AG10803 (cell line): Measurements from ENCODE around the gene WASF3.
"Not testable (repeated sequence)": the region's sequence is repeated elsewhere in the genome, so short reads cannot be mapped to it uniquely, and the experiment has no call there.

ENCODE experiments used
- DNase-seq: peaks from one replicate; pipeline ENCODE4 v3.0.0; 2010; ENCODE audit warnings: low read depth
- H3K4me3 ChIP-seq: 2 replicates; pipeline ENCODE4 v1.5.1; 2011; ENCODE audit warnings: mild to moderate bottlenecking, low read length, control low read depth
- CTCF ChIP-seq: conservative IDR thresholded peaks from 2 replicates; pipeline ENCODE4 v1.5.1; 2011; ENCODE audit warnings: mild to moderate bottlenecking, low read length, control low read depth, inconsistent platforms

The WASF3 gene

GRCh38 chr13:26621731-26622401 is 64.4 kb downstream of the WASF3 start:
- no peak for TF ChIP-seq CTCF
- H3K4me3 ChIP-seq: no peak overlapping the region
- DNase-seq: no peak

GRCh38 chr13:26623125-26623524 is 65.6 kb downstream of the WASF3 start:
- TF ChIP-seq CTCF: no peak
- DNase-seq: no peak

GRCh38 chr13:26624572-26624971 is 67.1 kb downstream of the WASF3 start:
- DNase-seq: no peak
- no peak overlapping the region for H3K4me3 ChIP-seq
- TF ChIP-seq CTCF: no peak

More at GRCh38 chr13:26623125-26623524, 65.6 kb downstream of the WASF3 start:
- no peak overlapping the region for H3K4me3 ChIP-seq

GRCh38 chr13:26626271-26626670 is 68.8 kb downstream of the WASF3 start:
- H3K4me3 ChIP-seq: no peak overlapping the region
- TF ChIP-seq CTCF: no peak
- DNase-seq: no peak

- H3K4me3 ChIP-seq: no peak overlapping the region
- DNase-seq: peak; percentile 54
- peak; percentile 60 for TF ChIP-seq CTCF
Measured at GRCh38 chr13:26628706-26629105, 71.2 kb downstream of the WASF3 start.

GRCh38 chr13:26629260-26629825 is 71.9 kb downstream of the WASF3 start:
- peak; percentile 3 for DNase-seq
- H3K4me3 ChIP-seq: no peak overlapping the region
- peak; percentile 26 for TF ChIP-seq CTCF

- not testable (repeated sequence) for H3K4me3 ChIP-seq, DNase-seq
Measured at GRCh38 chr13:26635634-26636033, 78.2 kb downstream of the WASF3 start.

GRCh38 chr13:26636073-26636472 is 78.6 kb downstream of the WASF3 start:
- not testable (repeated sequence) for DNase-seq, H3K4me3 ChIP-seq
